GM18907 (cell line): ENCODE data around the gene HAGHL.

Source experiments
- ATAC-seq: cut with Tn5 transposase; IDR thresholded peaks from one replicate; pipeline ENCODE4 v1.9.1; 2021; ENCODE audit warnings: mild to moderate bottlenecking, moderate library complexity; ENCODE audit not compliant: unreplicated experiment

Gene HAGHL

GRCh38 chr16:719815-720446 is 7.0 kb upstream of the HAGHL start:
- no peak for ATAC-seq

GRCh38 chr16:720447-720989 is 6.4 kb upstream of the HAGHL start:
- peak; percentile 24 for ATAC-seq

- peak; percentile 64 for ATAC-seq
Measured at GRCh38 chr16:720990-721764, 5.7 kb upstream of the HAGHL start, which contains the start of gene ANTKMT. TSS of gene ANTKMT (plus strand) at chr16:721146. CDS start at chr16:721275, 129 bp downstream.

- ATAC-seq = no peak
Measured at GRCh38 chr16:721765-722540, 5.0 kb upstream of the HAGHL start.

- no peak for ATAC-seq
Measured at GRCh38 chr16:722835-723633, 3.9 kb upstream of the HAGHL start.

DNA sequence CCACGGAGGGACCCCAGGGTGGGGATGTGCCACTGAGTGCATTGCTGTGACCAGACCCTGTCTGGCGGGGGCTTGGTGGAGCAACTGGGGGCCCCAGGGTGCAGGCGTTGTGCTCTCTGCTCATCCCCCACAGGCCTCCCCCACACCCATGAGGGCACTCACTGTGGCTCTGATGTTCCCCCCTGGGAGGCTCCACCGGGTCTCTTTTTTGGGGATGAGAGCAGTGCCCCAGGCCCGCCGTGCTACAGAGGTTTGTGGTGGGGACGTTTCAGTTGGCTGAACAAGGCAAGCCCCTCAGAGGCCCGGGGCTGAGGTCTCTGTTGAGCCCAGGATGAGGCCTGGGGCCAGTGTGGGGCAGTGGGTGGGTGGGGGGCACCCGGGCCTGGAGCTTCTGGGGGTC is 3.2 kb upstream of the HAGHL start:
- ATAC-seq = no peak

GRCh38 chr16:724188-725040 is 2.5 kb upstream of the HAGHL start:
- no peak for ATAC-seq

DNA sequence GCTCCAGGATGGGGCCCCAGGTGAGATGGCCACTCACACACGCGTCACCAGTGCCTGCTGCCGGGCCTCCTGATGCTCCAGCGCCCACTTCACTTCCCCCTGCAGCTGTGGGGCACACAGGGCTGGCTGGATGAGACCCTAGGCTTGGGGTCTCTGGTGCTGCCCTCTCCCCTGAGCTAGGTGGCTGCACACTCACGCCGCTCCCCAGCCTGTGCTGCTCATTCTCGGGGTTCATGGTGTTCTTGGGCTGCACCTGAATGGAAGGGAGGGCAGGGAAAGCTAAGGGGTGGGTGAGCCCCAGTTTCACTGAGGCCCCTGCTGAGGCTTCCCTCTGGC is 1.9 kb upstream of the HAGHL start:
- no peak for ATAC-seq

DNA sequence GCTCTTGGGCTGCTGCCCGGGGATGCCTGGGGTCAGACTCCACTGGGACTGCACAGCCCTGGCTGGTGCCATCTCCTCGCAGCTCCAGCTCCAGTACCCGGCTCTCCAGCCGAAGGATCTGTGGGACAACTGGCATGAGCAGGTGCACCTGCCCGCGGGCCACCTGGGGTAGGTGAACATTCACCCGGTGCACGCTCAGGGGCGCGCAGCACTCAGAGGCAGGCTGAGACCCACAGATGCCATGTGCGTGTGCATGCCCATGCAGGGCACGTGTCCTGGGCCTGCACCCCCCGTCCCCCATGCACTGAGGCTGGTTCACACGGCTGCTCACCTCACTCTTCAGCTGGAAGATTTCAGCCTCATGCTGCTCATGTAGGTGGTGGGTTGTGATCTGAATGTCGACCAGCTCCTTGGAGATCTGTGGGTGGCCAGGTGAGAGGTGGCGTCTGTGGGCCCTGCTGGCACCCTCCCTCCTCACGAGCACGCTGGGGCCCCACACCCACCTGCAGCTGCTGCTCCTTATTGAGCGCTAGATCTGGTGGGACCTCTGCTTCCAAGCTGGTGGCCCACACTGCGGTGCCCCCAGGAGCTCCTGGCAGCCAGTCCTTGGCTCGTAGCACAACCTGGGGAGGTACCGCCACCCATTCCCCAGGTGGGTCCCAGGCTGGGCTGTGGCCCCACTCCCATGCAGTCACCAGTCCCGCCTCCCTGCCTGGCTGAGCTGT is 1.3 kb upstream of the HAGHL start:
- ATAC-seq = no peak

DNA sequence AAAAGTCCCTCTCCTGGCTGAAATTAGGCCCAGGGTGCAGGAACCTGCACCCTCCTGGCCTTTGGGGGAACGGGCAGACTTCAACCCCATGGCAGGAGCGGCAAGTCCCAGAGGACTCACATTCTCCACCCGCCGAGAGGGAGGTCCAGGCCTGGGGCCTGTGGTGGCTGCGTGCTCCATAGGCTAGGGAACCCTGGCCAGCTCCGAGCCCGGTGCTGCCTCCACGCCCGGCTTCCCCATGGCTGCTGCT is 793 bp upstream of the HAGHL start:
- ATAC-seq = no peak

DNA sequence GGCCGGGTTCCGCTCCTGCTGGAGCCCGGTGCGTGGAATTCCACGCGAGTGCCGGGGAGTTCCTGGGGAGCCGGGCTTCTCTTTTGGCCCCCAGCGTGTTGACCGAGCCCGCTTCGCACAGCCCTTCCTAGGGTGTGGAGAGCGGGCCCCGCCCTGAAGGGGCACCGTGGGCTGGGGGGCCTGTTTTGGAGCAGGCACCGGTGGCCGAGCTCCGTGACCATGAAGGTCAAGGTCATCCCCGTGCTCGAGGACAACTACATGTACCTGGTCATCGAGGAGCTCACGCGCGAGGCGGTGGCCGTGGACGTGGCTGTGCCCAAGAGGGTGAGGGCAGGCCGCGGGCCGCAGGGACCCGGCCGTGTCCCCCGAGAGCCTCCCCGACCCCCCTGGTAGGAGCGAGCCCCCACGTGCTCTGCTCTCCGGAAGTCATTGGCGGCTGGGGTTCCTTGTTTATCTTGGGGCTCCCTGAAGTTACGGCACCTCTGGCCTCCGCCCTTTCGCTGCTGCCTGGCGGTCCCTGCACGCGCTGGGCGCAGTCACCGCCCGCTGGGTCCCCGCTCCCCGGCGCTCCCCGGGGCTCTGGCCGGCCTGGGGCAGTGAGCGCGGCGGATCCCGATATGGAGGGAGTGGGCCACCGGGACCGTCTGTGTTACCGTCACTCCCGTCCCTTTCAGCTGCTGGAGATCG is 528 bp downstream of the HAGHL start:
- no peak for ATAC-seq

DNA sequence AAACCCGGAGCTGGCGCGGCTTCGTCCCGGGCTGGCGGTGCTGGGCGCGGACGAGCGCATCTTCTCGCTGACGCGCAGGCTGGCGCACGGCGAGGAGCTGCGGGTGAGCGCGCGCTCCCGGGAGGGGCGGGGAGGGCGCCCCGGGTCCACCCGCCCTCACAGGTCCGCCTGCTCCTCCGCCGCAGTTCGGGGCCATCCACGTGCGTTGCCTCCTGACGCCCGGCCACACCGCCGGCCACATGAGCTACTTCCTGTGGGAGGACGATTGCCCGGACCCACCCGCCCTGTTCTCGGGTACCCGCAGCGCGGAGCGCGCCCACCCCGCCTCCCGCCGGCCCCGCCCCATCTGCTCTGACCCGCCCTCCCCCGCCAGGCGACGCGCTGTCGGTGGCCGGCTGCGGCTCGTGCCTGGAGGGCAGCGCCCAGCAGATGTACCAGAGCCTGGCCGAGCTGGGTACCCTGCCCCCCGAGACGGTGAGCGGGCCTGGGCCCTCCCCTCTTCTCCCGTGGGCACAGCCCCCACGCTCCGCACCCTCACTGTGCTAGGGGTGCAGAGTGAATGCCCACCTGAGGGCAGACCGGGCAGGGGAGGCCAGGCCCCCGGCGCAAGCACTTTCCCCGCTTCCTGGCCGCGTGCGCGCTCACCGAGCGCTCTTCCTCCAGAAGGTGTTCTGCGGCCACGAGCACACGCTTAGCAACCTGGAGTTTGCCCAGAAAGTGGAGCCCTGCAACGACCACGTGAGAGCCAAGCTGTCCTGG is 1.4 kb downstream of the HAGHL start:
- peak; percentile 35 for ATAC-seq

- no peak for ATAC-seq
Measured at GRCh38 chr16:728890-729744, 2.2 kb downstream of the HAGHL start.

DNA sequence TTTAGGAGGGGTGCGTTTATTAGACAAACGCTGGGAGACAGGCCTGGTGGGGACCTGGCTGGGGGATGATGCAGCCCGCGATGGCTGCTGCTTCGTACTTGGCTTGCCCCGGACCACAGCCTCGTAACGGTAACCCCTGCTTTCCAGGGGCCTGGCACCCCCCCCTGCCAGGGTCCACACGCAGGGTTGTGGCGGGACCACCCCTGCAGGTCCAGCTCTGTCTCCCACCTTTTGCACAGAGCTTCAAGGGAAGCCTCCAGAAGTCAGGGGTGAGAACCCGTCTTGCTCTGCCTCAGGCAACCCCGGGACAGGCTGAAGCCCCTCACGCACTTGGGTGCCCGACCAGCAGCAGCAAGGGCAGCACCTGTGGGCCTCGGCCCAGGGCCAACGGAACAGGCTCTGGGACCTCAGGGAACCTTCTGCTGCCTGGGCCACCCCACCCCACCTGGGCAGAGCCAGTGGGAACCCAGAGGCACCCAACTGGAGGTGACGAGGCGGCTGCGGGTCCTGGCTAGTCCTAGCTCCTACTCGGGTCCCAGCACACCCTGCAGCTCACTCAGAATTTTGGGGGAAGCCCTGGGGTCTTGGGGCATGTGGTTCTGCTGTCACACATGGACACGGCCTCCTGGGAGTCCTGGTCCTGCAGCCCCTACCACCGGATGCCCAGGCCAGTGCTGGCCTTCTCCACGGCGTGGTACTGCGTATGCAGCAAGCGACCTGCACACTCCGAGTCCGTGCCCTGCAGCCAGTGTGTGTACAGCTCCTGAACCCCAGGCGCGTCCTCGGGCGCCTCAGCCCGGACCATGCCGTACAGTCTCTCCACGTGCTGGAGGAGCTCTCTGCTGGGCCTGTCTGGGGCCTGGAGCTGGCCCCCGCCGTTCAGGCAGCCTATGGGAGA is 3.1 kb downstream of the HAGHL start:
- no peak for ATAC-seq

DNA sequence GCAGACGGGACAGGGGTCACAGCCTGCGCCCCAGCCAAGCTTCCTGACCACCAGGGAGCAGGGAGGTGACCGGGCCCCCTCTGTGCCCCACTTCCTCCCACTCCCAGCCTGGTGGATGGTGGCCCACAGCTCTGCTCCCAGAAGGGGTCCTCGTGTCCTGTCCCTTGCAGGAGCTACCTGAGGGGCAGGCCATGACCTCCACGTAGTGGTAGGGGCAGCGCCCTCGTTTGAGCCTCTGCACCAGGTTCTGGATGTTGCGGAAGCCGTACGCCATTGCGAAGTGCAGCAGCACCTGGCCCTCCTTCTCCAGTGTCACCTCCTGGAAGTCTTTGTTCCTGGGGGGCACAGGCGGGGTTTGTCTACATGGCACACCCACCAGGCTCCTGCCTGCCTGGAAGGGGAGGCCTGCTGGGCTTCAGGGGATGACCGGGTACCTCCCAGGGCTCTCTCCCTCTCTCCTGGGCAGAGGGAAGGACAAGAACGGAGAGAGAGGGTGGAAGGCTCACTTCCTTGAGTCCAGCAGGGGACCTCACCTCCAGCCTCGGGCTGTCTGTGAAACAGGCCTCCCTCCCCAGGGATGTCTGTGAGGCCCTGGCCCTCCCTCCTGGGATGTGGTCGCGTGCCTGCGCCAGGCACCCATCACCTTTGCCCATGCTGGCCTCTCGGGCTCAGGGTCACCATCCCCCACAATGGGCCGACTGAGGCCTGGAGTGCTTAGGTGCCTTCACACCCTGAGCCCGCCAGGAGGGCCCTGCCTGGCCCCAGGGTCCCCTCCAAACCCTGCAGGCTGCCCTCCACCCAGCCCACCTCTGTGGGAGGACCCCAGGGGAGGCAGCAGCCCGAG is 4.0 kb downstream of the HAGHL start:
- ATAC-seq = no peak
